CD14-positive monocyte (primary cell): ENCODE data around the gene RPTOR. TPM values are rescaled to one million over a fixed set of nuclear protein-coding genes. Genes with fewer than 3 reads are reported as not detected.

Experiments used
- DNase-seq, 3 donors: peaks; one replicate each; pipeline ENCODE4 v3.0.0-alpha.2; 2011 to 2022
- H2AFZ ChIP-seq: 2 replicates; pipeline ENCODE4 v1.6.0; 2012; ENCODE audit warnings: mild to moderate bottlenecking, low read depth, low read length, inconsistent platforms; ENCODE audit not compliant: insufficient read depth, poor library complexity, severe bottlenecking
- H3K27ac ChIP-seq, 2 donors: 1 replicate in 1 of 2; 2 replicates in 1 of 2; pipeline ENCODE4 v1.5.1; 2012 to 2013; ENCODE audit warnings: low read length in 2 of 2, control low read depth in 1 of 2, inconsistent platforms in 1 of 2, low read depth in 1 of 2, mild to moderate bottlenecking in 1 of 2
- H3K27me3 ChIP-seq, 2 donors: one replicate each; pipeline versions ENCODE4 v1.6.0 to v1.6.1; 2011 to 2013; ENCODE audit warnings: low read length in 2 of 2; ENCODE audit not compliant: control insufficient read depth in 2 of 2, insufficient read depth in 2 of 2
- H3K36me3 ChIP-seq, 2 donors: replicated peaks in 1 of 2; 1 replicate in 1 of 2; 2 replicates in 1 of 2; pipeline versions ENCODE4 v1.5.1 to v1.6.1; 2012 to 2013; ENCODE audit warnings: low read length in 2 of 2, control low read depth in 1 of 2, inconsistent platforms in 1 of 2, mild to moderate bottlenecking in 1 of 2; ENCODE audit not compliant: insufficient read depth in 2 of 2, control insufficient read depth in 1 of 2
- H3K4me1 ChIP-seq, 2 donors: 1 replicate in 1 of 2; 2 replicates in 1 of 2; pipeline versions ENCODE4 v1.5.1 to v1.6.1; 2012 to 2013; ENCODE audit warnings: low read length in 2 of 2, control low read depth in 1 of 2, inconsistent platforms in 1 of 2, mild to moderate bottlenecking in 1 of 2, moderate library complexity in 1 of 2; ENCODE audit not compliant: insufficient read depth in 2 of 2, control insufficient read depth in 1 of 2
- H3K4me2 ChIP-seq: replicated peaks from 2 replicates; pipeline ENCODE3; 2012; ENCODE audit warnings: low read length, moderate library complexity, mild to moderate bottlenecking; ENCODE audit not compliant: poor library complexity, severe bottlenecking; ENCODE audit errors: extremely low read depth
- H3K4me3 ChIP-seq, 3 experiments: fragments of 200-600 bp in 1 of 3; sonication (generic) in 1 of 3; replicated peaks in 1 of 3; 1 replicate in 2 of 3; 2 replicates in 1 of 3; pipeline ENCODE4 v1.5.1; 2011 to 2013; ENCODE audit warnings: low read length in 3 of 3, mild to moderate bottlenecking in 3 of 3, control low read depth in 2 of 3, low read depth in 2 of 3, inconsistent platforms in 1 of 3, moderate library complexity in 1 of 3
- H3K79me2 ChIP-seq: 2 replicates; pipeline ENCODE4 v1.6.0; 2012; ENCODE audit warnings: mild to moderate bottlenecking, control low read depth, inconsistent platforms, low read length, moderate library complexity; ENCODE audit not compliant: insufficient read depth
- H3K9ac ChIP-seq: 2 replicates; pipeline ENCODE4 v1.6.0; 2017; ENCODE audit warnings: low read length, mild to moderate bottlenecking; ENCODE audit not compliant: insufficient read depth, poor library complexity, severe bottlenecking
- H3K9me3 ChIP-seq, 2 donors: replicated peaks in 1 of 2; 1 replicate in 1 of 2; 2 replicates in 1 of 2; pipeline versions ENCODE4 v1.5.1 to v1.6.1; 2012 to 2013; ENCODE audit warnings: low read length in 2 of 2, control low read depth in 1 of 2; ENCODE audit not compliant: control insufficient read depth in 1 of 2, insufficient read depth in 1 of 2
- H4K20me1 ChIP-seq: 2 replicates; pipeline ENCODE4 v1.6.0; 2012; ENCODE audit warnings: mild to moderate bottlenecking, low read length, control low read depth, moderate library complexity; ENCODE audit not compliant: insufficient read depth
- H3K27ac Mint-ChIP-seq, 7 donors: one replicate each; pipeline ENCODE4 v1.8.0; 2020; ENCODE audit warnings: mild to moderate bottlenecking in 7 of 7, mixed read lengths in 7 of 7, moderate library complexity in 6 of 7, inconsistent platforms in 2 of 7
- H3K27me3 Mint-ChIP-seq, 3 donors: one replicate each; pipeline ENCODE4 v1.8.0; 2021 to 2022; ENCODE audit warnings: low read depth in 3 of 3, mild to moderate bottlenecking in 3 of 3, mixed read lengths in 3 of 3, moderate library complexity in 3 of 3, inconsistent platforms in 1 of 3
- H3K36me3 Mint-ChIP-seq, 2 donors: one replicate each; pipeline ENCODE4 v1.8.0; 2020; ENCODE audit warnings: mixed read lengths in 2 of 2, inconsistent platforms in 1 of 2, mild to moderate bottlenecking in 1 of 2
- H3K4me1 Mint-ChIP-seq: one replicate; pipeline ENCODE4 v1.8.0; 2020; ENCODE audit warnings: mild to moderate bottlenecking, mixed read lengths
- H3K4me3 Mint-ChIP-seq, 2 donors: one replicate each; pipeline ENCODE4 v1.8.0; 2020; ENCODE audit warnings: mild to moderate bottlenecking in 2 of 2, mixed read lengths in 2 of 2, moderate library complexity in 1 of 2
- H3K9me3 Mint-ChIP-seq, 7 donors: one replicate each; pipeline ENCODE4 v1.8.0; 2020 to 2022; ENCODE audit warnings: mixed read lengths in 7 of 7, mild to moderate bottlenecking in 6 of 7, moderate library complexity in 6 of 7, inconsistent platforms in 2 of 7
- CTCF ChIP-seq: fragments of 200-600 bp; IDR thresholded peaks from one replicate; pipeline ENCODE4 v1.8.0; 2022; ENCODE audit warnings: antibody characterized with exemption, mild to moderate bottlenecking
- WGBS: methylation state at CpG from one replicate; pipeline ENCODE4 v1.1.5; 2013; ENCODE audit warnings: missing lambda C conversion rate; ENCODE audit not compliant: insufficient coverage; 5-methylcytosine and 5-hydroxymethylcytosine counted together
- intact Hi-C, 2 donors: fragments of 100-400 bp; cut with micrococcal nuclease; formaldehyde crosslinking; loops; one replicate each; pipeline versions ENCODE4 v1.15.0 to v1.15.1; 2023
- polyA plus RNA-seq, 3 donors: library from polyadenylated mRNA; depleted of rRNA in 1 of 3; unstranded in 2 of 3; stranded (reverse) in 1 of 3; fragments of 300-500 nt in 2 of 3; fragments of >200 nt in 1 of 3; fragmentation: Illumina TruSeq in 2 of 3; gene quantifications; 1 replicate in 2 of 3; 2 replicates in 1 of 3; pipeline ENCODE4 v1.2.3, GENCODE V29; 2012 to 2021

Gene RPTOR
- polyA plus RNA-seq, 3 donors, result 1.1 to 8.7 (median 2.6) TPM

- intact Hi-C loops, result no loop called here
- no peaks in the 10 kb centered on the region for H3K9me3 ChIP-seq
Measured at GRCh38 chr17:80518392-80518791, 26.2 kb upstream of the RPTOR start.

GRCh38 chr17:80519091-80519781 is 25.4 kb upstream of the RPTOR start:
- no peak overlapping the region for H2AFZ ChIP-seq
- H3K4me1 ChIP-seq, result no peaks in the 10 kb centered on the region
- H3K27me3 ChIP-seq, result no peaks in the 10 kb centered on the region
- TF ChIP-seq CTCF, result no peak
- no peaks in the 10 kb centered on the region for H3K4me1 Mint-ChIP-seq
- no peak overlapping the region for H3K27ac Mint-ChIP-seq
- H3K36me3 ChIP-seq, result no peaks in the 10 kb centered on the region
- H3K9ac ChIP-seq, result no peak overlapping the region
- WGBS, result 34% methylated on average over 4 of the region's 7 CpGs
- H3K4me3 ChIP-seq, result no peak overlapping the region
- H3K9me3 Mint-ChIP-seq, result peaks cover 0 to 4% (median 0%) of the 10 kb centered on the region in 7 donors
- H4K20me1 ChIP-seq, result no peaks in the 10 kb centered on the region
- no peaks in the 10 kb centered on the region for H3K79me2 ChIP-seq
- no peak overlapping the region for H3K4me3 Mint-ChIP-seq
- no peak overlapping the region for H3K27ac ChIP-seq
- H3K27me3 Mint-ChIP-seq, result peaks cover 2 to 24% (median 11%) of the 10 kb centered on the region in 3 donors
- H3K4me2 ChIP-seq, result no peak overlapping the region
- no peak for DNase-seq
- intact Hi-C loops, result no loop called here
- no peaks in the 10 kb centered on the region for H3K9me3 ChIP-seq
- no peaks in the 10 kb centered on the region for H3K36me3 Mint-ChIP-seq

More at GRCh38 chr17:80518392-80518791, 26.2 kb upstream of the RPTOR start:
- Histone ChIP-seq H3K4me2 (no peak overlapping the region), H3K4me1 (no peaks in the 10 kb centered on the region), H3K27me3 (no peaks in the 10 kb centered on the region), H4K20me1 (no peaks in the 10 kb centered on the region), H3K4me3 (no peak overlapping the region), H3K27ac (no peak overlapping the region), H3K79me2 (no peaks in the 10 kb centered on the region), H2AFZ (no peak overlapping the region), H3K9ac (no peak overlapping the region), H3K36me3 (no peaks in the 10 kb centered on the region)
- peaks cover 0 to 4% (median 0%) of the 10 kb centered on the region in 7 donors for H3K9me3 Mint-ChIP-seq
- no peak for TF ChIP-seq CTCF
- H3K27ac Mint-ChIP-seq, result peak overlapping the region in 1 of 7 donors; percentile 8
- peaks cover 5 to 23% (median 11%) of the 10 kb centered on the region in 3 donors for H3K27me3 Mint-ChIP-seq
- no peaks in the 10 kb centered on the region for H3K4me1 Mint-ChIP-seq
- DNase-seq, result no peak
- 75% methylated on average over 1 of the region's 1 CpG for WGBS
- no peaks in the 10 kb centered on the region for H3K36me3 Mint-ChIP-seq
- H3K4me3 Mint-ChIP-seq, result no peak overlapping the region
